Fibroblast of skin of right biceps (primary cell): Measurements from ENCODE around the gene LDLRAD4.
"Not testable (repeated sequence)": the region's sequence is repeated elsewhere in the genome, so short reads cannot be mapped to it uniquely, and the experiment has no call there.

Source experiments
- DNase-seq: peaks from one replicate; pipeline ENCODE4 v3.0.0-alpha.2; 2013

The LDLRAD4 gene

DNA sequence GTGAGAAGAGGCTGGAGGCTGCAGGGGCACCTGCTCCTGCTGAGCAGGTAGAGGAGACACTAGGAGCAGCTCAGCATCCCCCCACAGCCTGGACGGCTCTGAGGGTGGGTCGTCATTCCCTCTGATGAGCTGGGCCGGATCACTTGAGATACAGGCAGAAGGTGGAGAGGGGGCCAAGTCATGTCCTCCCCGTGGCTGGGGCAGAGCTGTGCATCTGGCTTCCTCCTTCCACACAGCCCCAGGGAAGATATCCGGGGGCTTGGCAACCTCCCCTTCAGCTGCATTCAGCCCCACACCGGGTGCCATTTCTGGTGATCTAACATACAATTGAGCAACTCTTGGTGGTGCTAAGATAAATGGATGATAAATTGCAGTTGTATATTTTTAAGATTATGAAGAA, 236.9 kb downstream of the LDLRAD4 start:
- no peak for DNase-seq

DNA sequence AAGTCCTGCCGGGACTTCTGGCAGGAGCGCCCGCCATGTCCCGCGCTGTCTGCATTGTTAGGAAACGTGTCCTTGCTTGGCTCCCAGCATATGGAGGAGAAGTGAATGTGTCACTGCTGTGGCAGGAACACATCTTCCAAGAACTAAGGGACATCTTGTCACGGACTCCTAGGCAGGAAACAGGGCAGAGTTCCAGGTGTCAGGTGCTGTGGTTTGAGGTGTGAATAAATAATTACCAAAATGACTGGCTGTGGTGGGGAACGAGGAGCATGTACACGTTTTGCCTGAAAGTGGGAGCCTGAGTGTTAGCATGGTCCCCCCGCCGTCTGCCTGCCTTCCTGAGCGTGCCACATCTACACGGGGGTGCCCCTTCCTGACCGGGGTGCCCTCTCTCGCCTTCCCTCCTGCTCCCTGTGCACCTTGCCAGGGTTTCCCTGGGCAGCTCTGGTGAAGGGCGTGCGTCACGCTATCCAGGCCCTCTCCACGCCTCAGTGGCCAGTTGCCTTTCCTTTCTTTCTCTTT, 237.5 kb downstream of the LDLRAD4 start:
- no peak for DNase-seq

DNA sequence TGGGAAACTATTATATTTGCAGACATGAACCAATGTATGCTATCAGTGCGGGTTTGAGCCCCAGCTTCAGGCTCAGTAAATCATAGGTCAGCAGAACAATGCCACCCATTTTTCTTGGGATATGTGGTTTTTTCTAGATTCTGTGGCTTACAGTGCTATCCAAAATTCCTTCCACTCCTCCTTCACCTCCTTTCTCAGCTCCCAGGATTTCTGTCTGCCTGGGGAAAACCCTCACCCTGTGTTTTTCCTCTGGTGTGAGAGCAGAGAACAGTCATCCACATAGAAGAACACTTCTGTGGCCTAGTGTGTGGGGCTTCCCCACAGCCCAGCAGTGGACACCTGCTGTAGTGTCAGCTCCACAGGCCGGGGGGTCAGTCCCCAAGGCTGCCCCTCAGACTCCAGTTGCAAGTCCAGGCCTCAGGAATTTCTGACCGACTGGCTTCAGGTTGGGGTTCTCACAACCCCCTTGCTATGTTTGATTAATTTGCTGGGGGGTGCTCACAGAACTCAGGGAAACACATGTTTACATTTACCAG, 238.2 kb downstream of the LDLRAD4 start:
- DNase-seq = no peak

DNA sequence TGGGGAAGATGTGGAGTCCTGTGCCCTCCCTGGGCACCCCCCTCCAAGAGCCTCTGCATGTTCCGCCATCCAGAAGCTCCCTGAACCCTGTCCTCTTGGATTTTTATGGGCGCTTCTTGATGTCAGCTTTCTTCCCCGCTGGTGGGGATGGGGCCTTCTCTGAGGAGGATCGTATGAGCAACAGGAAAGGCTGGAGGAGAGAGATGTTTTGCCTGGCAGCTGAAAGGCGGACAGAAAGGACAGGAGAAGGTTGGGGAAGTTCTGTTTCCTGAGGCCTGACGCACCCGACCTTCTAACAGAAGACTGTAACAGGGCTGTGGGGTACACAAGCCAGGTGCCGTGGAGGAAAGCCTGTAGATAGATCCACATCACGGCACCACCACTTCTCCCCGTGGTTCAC, 238.8 kb downstream of the LDLRAD4 start:
- no peak for DNase-seq

DNA sequence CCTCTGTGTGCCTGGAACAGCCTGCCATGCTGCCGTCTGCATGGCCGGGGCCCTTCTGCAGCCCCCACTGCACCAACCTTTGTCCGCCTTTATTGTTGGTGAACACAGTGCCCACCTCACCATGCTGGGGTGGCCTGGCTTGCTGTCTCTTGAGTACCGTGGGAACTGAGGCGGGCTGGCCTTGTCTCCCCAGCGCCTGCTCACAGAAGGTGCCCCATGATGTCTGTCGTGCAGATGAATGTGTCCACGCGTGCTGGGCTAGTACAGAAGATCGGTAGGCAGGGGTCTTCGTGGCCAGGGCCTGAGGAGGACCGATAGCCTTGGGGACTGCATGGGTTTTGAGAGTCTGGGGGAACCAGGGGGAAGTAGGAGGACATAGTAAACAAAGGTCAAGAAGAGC, 242.4 kb downstream of the LDLRAD4 start:
- no peak for DNase-seq

DNA sequence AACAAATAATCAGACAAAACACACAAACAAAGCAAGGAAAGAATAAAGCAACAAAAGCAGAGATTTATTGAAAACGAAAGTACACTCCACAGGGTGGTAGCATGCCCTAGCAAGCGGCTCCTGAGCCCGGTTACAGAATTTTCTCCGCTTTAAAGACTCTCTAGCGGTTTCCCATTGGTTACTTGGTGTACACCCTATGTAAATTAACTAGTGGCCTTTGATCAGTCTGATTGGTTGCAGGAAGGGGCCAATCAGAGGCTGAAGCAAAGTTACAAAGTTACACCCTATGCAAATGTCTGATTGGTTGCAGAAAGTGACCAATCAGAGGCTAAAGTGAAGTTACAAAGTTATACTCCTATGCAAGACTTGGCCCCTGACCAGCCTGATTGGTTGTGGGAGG, 242.9 kb downstream of the LDLRAD4 start:
- DNase-seq = no peak

DNA sequence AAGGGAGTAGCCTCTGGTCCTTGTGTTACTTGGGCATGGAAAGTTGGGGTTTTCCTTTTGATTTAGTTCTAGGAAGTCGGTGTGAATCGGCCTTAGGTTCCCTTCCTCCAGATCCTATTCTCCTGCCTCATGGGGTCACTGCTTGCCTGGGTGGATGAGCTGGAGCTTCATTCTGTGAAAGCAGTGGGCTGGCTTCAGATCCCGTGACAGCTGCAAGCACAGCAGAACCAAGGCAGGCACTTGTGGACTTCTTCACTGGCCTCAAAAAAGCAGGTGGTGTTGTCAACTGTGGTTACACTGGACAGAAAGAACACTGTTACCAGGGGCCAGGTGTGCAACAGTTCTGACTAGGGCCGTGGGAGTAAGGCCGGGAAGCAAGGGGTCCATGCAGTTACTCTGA, 243.4 kb downstream of the LDLRAD4 start:
- no peak for DNase-seq

DNA sequence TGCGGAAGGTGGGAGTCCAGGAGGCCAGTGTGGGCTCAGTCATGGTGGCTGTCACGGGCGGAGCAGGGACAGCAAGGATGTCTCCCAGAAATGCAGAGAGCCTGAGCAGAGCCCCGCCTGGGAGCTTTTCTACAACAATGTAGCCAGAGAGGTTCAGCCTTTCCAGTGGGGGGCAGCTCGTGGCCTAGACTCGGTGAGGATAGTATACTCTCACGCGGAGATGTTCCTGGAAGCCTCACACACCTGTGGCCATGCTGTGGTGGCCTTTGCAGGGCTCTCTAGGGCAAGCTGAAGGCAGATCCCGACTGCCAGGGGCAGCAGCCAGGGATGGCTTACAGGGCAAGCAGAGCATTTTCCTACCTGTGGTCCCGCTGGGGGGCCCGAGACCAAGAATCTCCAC, 244.1 kb downstream of the LDLRAD4 start:
- no peak for DNase-seq

DNA sequence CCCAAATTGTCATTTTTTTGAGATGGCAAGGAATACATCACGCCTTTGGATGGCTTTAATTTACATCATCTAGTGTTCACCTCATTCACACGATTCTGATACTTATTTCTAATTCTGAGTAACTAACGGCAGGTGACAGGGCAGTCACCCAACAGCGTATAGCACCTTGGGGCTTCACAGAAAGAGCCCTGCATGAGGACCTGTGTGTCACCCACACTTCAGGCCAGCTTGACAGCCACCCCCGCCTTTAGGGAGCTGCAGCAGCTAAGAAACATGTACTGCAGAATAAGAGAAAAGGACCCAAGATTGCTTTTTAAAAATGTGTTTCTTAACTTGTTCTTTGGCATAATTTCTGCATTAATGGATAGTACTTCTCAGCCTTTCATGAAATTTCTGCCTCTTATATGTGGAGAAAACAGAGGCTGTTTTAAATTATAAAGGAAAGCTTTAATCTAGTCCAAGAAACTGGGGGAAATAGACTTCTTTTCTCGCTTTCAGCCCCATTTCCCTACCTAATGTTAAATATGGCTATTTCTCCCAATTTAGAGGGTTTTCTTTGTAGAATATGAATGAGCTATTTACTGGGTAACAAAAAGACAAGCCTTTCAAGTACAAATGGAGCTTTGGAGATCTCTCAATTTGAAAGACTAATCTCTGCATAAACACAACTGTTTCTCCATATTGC, 245.1 kb downstream of the LDLRAD4 start:
- no peak for DNase-seq

DNA sequence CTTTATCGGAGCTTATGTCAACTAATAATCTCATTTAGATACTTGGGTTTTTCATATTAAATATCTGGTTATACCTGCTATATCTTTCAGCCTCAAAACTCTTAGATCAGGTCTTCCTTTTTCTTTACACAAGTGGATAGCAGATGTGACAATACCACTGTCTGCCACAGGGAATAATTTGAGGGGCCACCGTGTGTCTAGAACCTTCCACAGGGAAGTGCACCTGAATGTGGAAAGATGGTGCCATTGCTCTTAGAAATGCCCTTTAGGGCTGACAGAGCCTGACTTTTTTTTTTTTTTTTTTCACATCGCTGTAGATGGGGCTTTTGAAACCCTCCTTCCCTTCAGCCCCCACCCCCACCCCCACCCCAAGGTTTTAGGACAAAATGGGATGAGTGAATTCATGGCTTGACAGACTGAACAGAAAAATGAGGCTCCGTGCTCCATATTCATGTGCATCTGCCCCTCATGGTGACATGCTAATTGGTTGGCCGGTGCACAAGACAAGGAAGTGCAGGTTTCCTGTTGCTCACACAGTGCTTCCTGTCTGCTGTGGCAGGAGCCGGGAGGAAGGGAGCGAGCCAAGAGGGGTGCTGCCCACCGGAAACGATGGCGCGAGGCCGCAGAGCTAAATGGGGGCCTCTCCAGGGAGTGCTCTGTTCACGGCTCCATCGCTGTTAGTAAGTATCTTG, 246.0 kb downstream of the LDLRAD4 start:
- DNase-seq = no peak

DNA sequence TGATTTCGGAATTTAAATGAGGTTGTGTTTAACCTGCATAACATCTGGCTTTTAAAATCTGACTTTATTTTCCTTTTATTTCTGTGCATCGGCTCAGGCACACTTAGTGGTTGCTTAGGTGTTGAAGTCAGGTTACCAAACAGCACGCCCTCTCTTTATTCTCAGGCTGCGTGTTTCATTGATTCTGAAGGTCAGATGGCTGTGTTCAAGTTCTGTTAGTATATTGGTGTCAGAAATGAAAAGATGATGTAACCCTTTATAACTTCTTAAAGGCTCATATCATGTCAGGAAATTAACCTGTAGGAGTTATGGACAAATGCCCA, 246.5 kb downstream of the LDLRAD4 start:
- DNase-seq = no peak

DNA sequence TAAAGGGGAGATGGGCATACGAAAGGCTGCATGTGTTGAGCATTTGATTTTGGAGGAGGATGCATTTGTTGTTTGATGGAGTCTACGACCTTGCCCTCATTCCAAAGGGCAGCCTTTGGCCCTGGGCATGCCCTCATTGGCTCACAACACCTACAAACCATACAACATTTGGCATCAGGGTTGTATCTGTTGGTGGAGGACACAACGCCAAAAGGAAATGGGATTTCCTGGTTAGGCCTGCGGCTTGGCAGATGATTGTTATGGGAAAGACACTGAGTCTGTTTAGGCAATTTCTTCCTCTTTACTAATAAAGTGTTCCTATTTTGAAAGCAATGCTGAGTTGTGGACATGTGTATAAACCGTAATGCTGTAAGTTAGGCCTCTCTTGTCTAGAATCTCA, 246.9 kb downstream of the LDLRAD4 start:
- no peak for DNase-seq

DNA sequence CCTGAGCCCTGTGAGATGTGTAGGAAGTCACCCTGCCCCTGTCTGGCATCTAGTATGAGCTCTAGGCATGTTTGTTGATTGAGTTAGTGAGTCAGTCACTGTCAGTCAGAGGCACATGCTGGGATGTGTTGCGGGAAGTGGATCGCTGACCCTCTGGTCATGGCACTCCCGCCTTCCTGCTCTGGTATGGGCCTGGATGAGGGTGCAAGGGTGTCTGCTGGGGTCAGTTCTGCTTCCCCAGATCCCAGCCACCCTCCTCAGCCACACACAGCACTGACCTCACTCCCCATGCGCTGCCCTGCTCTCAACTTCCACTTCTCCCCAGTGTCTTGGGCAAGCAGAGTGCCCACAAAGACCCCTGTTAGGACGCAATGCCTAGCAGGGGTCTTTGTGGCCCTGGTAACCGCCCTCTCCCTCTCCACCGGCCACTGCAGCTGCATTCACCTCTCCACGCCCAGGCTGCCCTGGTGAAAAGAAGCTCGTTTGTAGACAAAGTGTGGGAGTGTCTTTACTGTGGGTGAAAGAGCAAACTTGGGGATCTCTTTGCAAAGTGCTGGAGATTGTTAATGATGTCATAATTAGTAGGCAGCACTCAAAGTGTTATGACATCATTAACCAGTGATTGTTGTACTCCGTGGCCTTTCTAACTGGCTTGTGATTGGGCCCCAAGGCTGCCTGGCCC, 252.1 kb downstream of the LDLRAD4 start:
- DNase-seq = no peak

DNA sequence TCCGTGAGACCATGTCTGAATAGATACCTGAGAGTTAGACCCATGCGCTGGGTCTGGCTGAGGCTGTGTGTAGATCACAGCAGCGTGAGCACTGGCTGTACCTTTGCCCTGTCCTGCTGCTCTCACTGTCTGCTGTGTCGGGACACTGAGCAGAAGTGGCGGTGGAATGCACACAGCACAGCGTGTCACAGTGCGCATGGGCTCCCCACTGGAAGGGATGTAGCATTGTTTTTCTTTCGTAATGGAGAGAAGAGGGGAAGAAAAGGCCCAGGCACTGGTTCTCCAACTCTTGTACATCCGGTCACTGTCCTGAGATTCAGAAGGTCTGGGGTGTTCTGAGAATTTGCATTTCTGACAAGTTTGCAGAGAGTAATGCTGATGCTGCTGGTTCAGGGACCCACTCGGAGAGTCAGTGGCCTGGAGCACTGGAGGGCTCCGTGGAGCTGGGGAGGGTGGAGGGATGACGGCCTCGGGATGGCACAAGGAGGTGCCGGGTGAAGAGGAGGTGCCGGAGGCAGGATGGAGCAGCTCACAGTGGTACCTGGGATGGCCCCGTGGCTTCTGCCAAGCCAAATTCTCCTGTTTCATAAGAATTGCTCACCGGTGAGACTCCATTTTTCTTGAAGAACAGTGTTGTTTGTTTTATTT, 252.8 kb downstream of the LDLRAD4 start:
- no peak for DNase-seq

DNA sequence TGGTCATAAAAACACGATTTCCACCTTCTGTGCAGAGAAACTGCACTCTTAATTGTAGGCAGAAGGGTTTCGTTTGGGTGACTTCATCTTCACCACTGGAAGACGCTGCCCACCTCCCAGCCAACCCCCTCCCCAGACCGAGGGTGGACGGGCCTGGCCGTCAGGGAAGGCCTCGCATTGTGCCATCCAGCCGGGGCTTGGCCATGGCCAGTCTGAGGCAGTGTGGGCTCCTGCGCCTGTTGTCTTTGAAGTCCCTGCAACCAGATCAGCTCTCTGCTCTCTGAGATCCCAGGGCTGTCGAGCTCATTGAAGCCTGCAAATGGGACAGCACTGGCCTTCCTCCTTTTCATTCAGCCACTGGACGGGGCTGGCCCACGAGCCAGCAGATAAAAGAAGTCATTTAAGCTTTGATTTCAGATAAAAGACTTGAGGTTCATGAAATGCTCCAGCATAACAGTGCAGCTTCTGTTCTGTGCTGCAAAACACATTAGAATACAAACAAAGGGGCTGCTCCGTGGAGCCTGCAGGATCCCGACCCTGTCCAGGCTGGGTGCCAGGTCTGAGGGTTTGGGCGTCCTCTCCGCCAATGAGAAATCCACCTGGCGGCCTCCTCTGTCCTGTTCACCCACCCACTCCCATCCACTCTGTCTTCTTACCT, 253.5 kb downstream of the LDLRAD4 start:
- DNase-seq = no peak

DNA sequence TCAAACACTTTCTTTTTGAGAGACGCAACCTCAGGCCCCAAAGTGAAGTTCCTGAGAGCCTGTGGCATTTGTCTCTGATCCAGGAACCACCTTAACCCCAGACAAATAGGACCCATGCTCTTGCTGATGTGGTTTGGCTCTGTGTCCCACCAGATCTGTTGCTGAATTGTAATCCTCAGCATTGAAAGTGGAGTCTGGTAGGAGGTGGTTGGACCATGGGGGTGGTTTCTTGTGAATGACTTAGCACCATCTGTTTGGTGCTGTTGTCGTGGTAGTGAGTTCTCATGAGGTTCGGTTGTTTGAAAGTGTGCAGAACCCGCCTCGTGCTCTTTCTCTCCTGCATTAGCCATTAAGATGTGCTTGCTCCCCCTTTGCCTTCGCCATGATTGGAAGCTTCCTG, 255.2 kb downstream of the LDLRAD4 start:
- no peak for DNase-seq

DNA sequence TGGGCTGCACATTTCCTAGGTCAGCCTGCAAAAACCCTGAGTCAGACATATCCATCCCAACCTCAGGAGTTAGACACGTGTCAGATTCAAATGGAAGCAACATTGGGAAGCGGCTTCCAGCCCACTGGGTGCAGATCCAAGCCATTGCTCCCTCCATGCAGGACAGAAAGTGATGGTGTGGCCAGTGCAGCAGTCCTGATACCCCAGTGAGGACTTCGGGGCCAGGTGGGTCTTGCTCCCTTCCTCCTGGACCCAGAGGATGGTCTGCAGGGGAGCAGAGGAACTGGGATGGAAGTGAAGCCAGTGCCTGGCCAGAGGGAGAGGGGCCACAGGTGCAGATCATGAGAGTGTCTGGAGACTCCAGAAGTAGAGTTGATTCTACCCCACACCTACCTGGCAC, 255.8 kb downstream of the LDLRAD4 start:
- DNase-seq = no peak

DNA sequence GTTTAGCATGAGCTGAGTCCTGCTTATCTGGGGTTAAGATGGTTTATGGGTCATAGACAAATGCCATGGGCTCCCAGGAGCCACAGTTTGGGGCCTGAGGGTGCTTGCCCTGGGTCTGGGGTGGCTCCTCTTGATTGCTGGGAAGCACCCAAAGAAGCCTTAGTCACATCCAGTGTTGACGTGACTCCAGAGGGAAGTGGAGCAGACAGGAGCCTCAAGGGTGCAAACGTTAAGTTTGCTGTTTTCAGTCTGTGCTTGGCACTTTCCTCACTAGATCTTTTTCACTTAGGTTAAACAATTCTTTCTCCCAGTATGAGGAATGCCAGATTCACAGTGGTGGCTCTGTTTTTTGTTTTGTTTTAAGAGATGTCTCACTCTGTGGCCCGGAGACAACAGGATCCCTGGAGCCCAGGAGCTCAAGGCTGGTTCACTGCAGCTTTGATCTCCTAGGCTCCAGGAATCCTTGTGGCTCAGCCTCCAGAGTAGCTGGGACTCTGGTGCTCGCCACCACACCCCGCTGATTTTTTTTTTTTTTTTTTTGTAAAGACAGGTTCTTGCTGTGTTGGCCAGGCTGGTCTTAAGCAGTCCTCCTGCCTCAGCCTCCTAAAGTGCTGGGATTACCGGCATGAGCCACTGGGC, 256.5 kb downstream of the LDLRAD4 start:
- DNase-seq = no peak

DNA sequence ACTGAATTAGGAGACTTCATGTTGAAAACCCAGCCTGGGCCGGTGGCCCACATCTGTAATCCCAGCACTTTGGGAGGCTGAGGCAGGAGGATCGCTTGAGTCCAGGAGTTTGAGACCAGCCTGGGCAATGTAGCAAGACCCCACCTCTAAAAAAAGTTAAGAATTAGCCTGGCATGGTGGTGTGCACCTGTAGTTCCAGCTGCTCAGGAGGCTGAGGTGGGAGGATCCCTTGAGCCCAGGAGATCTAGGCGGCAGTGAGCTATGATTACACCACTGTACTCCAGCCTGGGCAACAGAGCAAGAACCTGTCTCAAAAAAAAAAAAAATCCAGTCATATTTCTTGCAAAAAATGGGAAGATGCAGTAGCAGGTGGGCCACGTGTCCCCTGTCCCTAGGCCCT, 257.8 kb downstream of the LDLRAD4 start:
- not testable (repeated sequence) for DNase-seq

DNA sequence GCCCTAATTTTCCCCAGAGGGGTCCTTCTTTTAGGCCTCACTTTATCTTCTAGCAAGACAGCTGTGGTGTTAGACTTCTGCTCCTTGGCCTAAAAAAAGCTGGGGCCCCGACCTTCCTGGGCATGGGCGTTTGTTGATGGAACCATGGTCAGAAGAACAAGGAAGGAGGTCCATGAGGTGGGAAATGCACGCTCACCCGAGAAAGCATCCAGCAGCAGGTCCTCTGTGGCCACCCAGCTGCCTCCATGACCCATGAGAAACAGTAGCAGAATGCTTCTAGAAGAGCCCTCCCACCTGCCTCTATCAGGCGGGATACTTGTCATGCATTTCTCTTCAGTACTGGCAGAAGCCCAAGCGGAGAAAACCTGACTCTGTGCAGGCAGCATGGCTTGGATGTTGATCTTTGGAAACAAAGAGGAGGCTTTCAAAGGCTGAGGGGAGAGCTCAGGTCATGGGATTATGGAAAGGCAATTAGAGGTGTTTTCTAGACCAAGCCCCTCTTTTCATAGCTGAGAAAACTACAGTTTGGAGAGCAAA, 258.7 kb downstream of the LDLRAD4 start:
- DNase-seq = no peak

DNA sequence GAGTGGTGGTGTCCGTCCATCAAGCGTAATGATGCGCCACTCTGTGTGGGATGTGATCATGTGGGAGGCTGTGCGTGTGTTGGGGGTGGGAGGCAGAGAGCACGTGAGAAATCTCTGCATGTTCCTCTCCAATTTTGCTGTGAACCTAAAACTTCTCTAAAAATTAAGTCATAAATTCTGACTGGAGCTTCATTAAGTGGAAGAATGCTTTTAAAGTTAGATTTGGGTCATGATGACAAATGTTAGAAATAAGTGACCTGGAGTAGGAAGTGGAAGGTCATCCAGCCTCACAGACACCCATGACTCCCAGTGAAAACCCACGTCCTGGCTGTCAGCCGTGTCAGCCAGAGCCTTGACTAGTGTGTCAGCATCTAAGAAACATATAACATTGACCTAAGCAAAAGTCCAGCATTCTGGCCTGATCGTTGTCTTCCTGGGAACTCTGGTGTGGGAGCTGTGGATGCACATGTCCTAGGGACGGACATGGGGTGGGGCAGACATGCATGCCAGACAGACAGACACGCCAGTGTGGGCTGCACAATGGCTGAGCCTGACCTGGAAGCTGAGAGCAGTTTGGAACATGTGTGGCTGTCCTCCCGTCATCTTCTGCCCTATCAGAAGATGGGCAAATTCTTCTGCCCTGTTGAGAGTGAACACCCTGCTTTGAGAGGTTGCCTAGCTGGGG, 262.2 kb downstream of the LDLRAD4 start:
- no peak for DNase-seq
